Kidney epithelial cell (primary cell): ENCODE results near the gene MCM9. TPM values are rescaled to one million over a fixed set of nuclear protein-coding genes. Genes with fewer than 3 reads are reported as not detected.

ENCODE experiments used
- DNase-seq: peaks from one replicate; pipeline ENCODE4 v3.0.0-alpha.2; 2010; ENCODE audit warnings: low read depth
- H3K27me3 ChIP-seq: 2 replicates; pipeline ENCODE4 v1.6.0; 2011; ENCODE audit warnings: low read length; ENCODE audit not compliant: control insufficient read depth, insufficient read depth
- H3K36me3 ChIP-seq: 2 replicates; pipeline ENCODE4 v1.5.1; 2011; ENCODE audit warnings: low read length; ENCODE audit not compliant: control insufficient read depth, insufficient read depth
- H3K4me3 ChIP-seq: 2 replicates; pipeline ENCODE4 v1.5.1; 2011; ENCODE audit warnings: low read depth, mild to moderate bottlenecking, control low read depth, low read length
- CTCF ChIP-seq: IDR thresholded peaks from 2 replicates; pipeline ENCODE4 v1.5.1; 2011; ENCODE audit warnings: mild to moderate bottlenecking, moderate library complexity, low read length, control low read depth, inconsistent platforms; ENCODE audit not compliant: insufficient read depth, poor library complexity, severe bottlenecking
- total RNA-seq: library from RNA; depleted of rRNA; stranded (reverse); fragments of >200 nt; gene quantifications from 2 replicates; pipeline ENCODE4 v1.2.3, GENCODE V29; 2015

The MCM9 gene
- 14.2 and 17.9 TPM in 2 replicates for total RNA-seq

- no peak for TF ChIP-seq CTCF
- no peaks in the 10 kb centered on the region for H3K27me3 ChIP-seq
- peak within 1 kb of the TSS; percentile 71 for H3K4me3 ChIP-seq
- DNase-seq: peak; percentile 34
- H3K36me3 ChIP-seq: no peaks in the 10 kb centered on the region
Observed at GRCh38 chr6:118934461-118935330, at the start of gene MCM9. Gene MCM9 (minus strand): TSS chr6:118935159. CDS start chr6:118931723, 3,436 bp downstream.

GRCh38 chr6:118984342-118984741 lies 49.4 kb upstream of the MCM9 start:
- no peak for TF ChIP-seq CTCF
- Histone ChIP-seq H3K4me3 (no peak overlapping the region), H3K36me3 (no peaks in the 10 kb centered on the region), H3K27me3 (no peaks in the 10 kb centered on the region)
- no peak for DNase-seq

GRCh38 chr6:118982575-118982911 lies 47.6 kb upstream of the MCM9 start:
- Histone ChIP-seq H3K27me3 (no peaks in the 10 kb centered on the region), H3K36me3 (no peaks in the 10 kb centered on the region), H3K4me3 (no peak overlapping the region)
- DNase-seq: no peak
- no peak for TF ChIP-seq CTCF

- TF ChIP-seq CTCF: no peak
- no peak for DNase-seq
- no peaks in the 10 kb centered on the region for H3K27me3 ChIP-seq
- H3K4me3 ChIP-seq: no peak overlapping the region
- H3K36me3 ChIP-seq: no peaks in the 10 kb centered on the region
Observed at GRCh38 chr6:118981884-118982574, 47.1 kb upstream of the MCM9 start.

- Histone ChIP-seq H3K36me3 (no peaks in the 10 kb centered on the region), H3K4me3 (no peak overlapping the region), H3K27me3 (no peaks in the 10 kb centered on the region)
- no peak for DNase-seq
- no peak for TF ChIP-seq CTCF
Observed at GRCh38 chr6:118980063-118980462, 45.1 kb upstream of the MCM9 start.
